ENCODE results near the gene AK8. TPM values are rescaled to one million over a fixed set of nuclear protein-coding genes. Genes with fewer than 3 reads are reported as not detected.

The AK8 gene
- polyA plus RNA-seq, 3 donors: 0.08 TPM; not detected in 2

GRCh38 chr9:132694144-132694543 lies 183.9 kb downstream of the AK8 start:
- no peaks in the 10 kb centered on the region for H3K4me1 Mint-ChIP-seq
- WGBS (ENCODE audit: insufficient coverage): no CpG with 5 or more reads among the region's 2 CpGs
- H3K9ac ChIP-seq (ENCODE audit: insufficient read depth, low read length, poor library complexity, severe bottlenecking): no peak overlapping the region
- no peak overlapping the region for H3K4me3 Mint-ChIP-seq
- intact Hi-C loops (cut with micrococcal nuclease): no loop called here
- no peaks in the 10 kb centered on the region for H4K20me1 ChIP-seq (ENCODE audit: insufficient read depth, low read length)
- H3K9me3 Mint-ChIP-seq: peaks cover 16 to 44% (median 39%) of the 10 kb centered on the region in 7 donors
- peaks cover 0 to 2% (median 0%) of the 10 kb centered on the region in 3 donors for H3K27me3 Mint-ChIP-seq (ENCODE audit: low read depth in 3 of 3)
- no peak overlapping the region for H3K27ac ChIP-seq (ENCODE audit: low read depth in 1 of 2, low read length in 2 of 2)
- no peak overlapping the region for H3K4me2 ChIP-seq (replicated peaks; ENCODE audit: extremely low read depth, low read length, poor library complexity, severe bottlenecking)
- no peaks in the 10 kb centered on the region for H3K27me3 ChIP-seq (ENCODE audit: control insufficient read depth in 2 of 2, insufficient read depth in 2 of 2, low read length in 2 of 2)
- TF ChIP-seq, protein P1, sequence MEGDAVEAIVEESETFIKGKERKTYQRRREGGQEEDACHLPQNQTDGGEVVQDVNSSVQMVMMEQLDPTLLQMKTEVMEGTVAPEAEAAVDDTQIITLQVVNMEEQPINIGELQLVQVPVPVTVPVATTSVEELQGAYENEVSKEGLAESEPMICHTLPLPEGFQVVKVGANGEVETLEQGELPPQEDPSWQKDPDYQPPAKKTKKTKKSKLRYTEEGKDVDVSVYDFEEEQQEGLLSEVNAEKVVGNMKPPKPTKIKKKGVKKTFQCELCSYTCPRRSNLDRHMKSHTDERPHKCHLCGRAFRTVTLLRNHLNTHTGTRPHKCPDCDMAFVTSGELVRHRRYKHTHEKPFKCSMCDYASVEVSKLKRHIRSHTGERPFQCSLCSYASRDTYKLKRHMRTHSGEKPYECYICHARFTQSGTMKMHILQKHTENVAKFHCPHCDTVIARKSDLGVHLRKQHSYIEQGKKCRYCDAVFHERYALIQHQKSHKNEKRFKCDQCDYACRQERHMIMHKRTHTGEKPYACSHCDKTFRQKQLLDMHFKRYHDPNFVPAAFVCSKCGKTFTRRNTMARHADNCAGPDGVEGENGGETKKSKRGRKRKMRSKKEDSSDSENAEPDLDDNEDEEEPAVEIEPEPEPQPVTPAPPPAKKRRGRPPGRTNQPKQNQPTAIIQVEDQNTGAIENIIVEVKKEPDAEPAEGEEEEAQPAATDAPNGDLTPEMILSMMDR (IDR thresholded peaks at IDR 0.05): peak; percentile 17
- peak in 2 of 3 donors; percentile 15 to 43 for DNase-seq
- H3K36me3 ChIP-seq (replicated peaks in 1 of 2; ENCODE audit: control insufficient read depth in 1 of 2, insufficient read depth in 2 of 2, low read length in 2 of 2): peaks cover 16 to 33% of the 10 kb centered on the region in 2 donors
- no peaks in the 10 kb centered on the region for H3K79me2 ChIP-seq (ENCODE audit: insufficient read depth, low read length)
- H2AFZ ChIP-seq (ENCODE audit: insufficient read depth, low read depth, low read length, poor library complexity, severe bottlenecking): no peak overlapping the region
- H3K9me3 ChIP-seq (replicated peaks in 1 of 2; ENCODE audit: control insufficient read depth in 1 of 2, insufficient read depth in 1 of 2, low read length in 2 of 2): peaks cover 10 to 26% of the 10 kb centered on the region in 2 donors
- no peak overlapping the region for H3K27ac Mint-ChIP-seq
- H3K4me3 ChIP-seq (replicated peaks in 1 of 3; ENCODE audit: low read depth in 2 of 3, low read length in 3 of 3): no peak overlapping the region
- peaks cover 23 to 25% of the 10 kb centered on the region in 2 donors for H3K36me3 Mint-ChIP-seq
- no peaks in the 10 kb centered on the region for H3K4me1 ChIP-seq (ENCODE audit: control insufficient read depth in 1 of 2, insufficient read depth in 2 of 2, low read length in 2 of 2)

GRCh38 chr9:132690696-132691095 lies 187.4 kb downstream of the AK8 start:
- Histone ChIP-seq H3K27ac (ENCODE audit: low read depth in 1 of 2, low read length in 2 of 2) (no peak overlapping the region), H2AFZ (ENCODE audit: insufficient read depth, low read depth, low read length, poor library complexity, severe bottlenecking) (no peak overlapping the region), H3K4me2 (replicated peaks; ENCODE audit: extremely low read depth, low read length, poor library complexity, severe bottlenecking) (no peak overlapping the region), H3K4me1 (ENCODE audit: control insufficient read depth in 1 of 2, insufficient read depth in 2 of 2, low read length in 2 of 2) (no peaks in the 10 kb centered on the region), H3K79me2 (ENCODE audit: insufficient read depth, low read length) (no peaks in the 10 kb centered on the region), H4K20me1 (ENCODE audit: insufficient read depth, low read length) (no peaks in the 10 kb centered on the region), H3K36me3 (replicated peaks in 1 of 2; ENCODE audit: control insufficient read depth in 1 of 2, insufficient read depth in 2 of 2, low read length in 2 of 2) (peaks cover 42 to 67% of the 10 kb centered on the region in 2 donors), H3K27me3 (ENCODE audit: control insufficient read depth in 2 of 2, insufficient read depth in 2 of 2, low read length in 2 of 2) (no peaks in the 10 kb centered on the region), H3K9ac (ENCODE audit: insufficient read depth, low read length, poor library complexity, severe bottlenecking) (no peak overlapping the region), H3K4me3 (replicated peaks in 1 of 3; ENCODE audit: low read depth in 2 of 3, low read length in 3 of 3) (no peak overlapping the region), H3K9me3 (replicated peaks in 1 of 2; ENCODE audit: control insufficient read depth in 1 of 2, insufficient read depth in 1 of 2, low read length in 2 of 2) (no peaks in the 10 kb centered on the region)
- intact Hi-C loops (cut with micrococcal nuclease): no loop called here
- TF ChIP-seq, protein P1 (IDR thresholded peaks at IDR 0.05): no peak
- Mint-ChIP-seq H3K27me3 (ENCODE audit: low read depth in 3 of 3) (peaks cover 0 to 2% (median 0%) of the 10 kb centered on the region in 3 donors), H3K9me3 (peaks cover 0 to 12% (median 6%) of the 10 kb centered on the region in 7 donors), H3K4me1 (no peaks in the 10 kb centered on the region), H3K4me3 (no peak overlapping the region), H3K27ac (peak overlapping the region in 1 of 7 donors; percentile 46), H3K36me3 (peaks cover 53 to 56% of the 10 kb centered on the region in 2 donors)
- DNase-seq: no peak
- WGBS (ENCODE audit: insufficient coverage): no CpG with 5 or more reads among the region's 1 CpG
